ELF-1 (cell line): Measurements from ENCODE around the gene STOML3.

Experiments used
- DNase-seq: peaks from one replicate; pipeline ENCODE4 v3.0.0-alpha.2; 2016; ENCODE audit warnings: low read depth, low spot score

Gene STOML3

GRCh38 chr13:38981096-38981495 is 9.5 kb downstream of the STOML3 start:
- DNase-seq: peak; percentile 46

- no peak for DNase-seq
Measured at GRCh38 chr13:38980750-38981078, 9.9 kb downstream of the STOML3 start.

GRCh38 chr13:38979891-38980749 is 10.5 kb downstream of the STOML3 start:
- peak; percentile 72 for DNase-seq

- no peak for DNase-seq
Measured at GRCh38 chr13:38970380-38971051, 20.1 kb downstream of the STOML3 start.

- DNase-seq: no peak
Measured at GRCh38 chr13:38969187-38969586, 21.4 kb downstream of the STOML3 start.

GRCh38 chr13:38967446-38967845 is 23.2 kb downstream of the STOML3 start:
- DNase-seq: no peak

GRCh38 chr13:38965281-38965680 is 25.4 kb downstream of the STOML3 start:
- DNase-seq: no peak

DNA sequence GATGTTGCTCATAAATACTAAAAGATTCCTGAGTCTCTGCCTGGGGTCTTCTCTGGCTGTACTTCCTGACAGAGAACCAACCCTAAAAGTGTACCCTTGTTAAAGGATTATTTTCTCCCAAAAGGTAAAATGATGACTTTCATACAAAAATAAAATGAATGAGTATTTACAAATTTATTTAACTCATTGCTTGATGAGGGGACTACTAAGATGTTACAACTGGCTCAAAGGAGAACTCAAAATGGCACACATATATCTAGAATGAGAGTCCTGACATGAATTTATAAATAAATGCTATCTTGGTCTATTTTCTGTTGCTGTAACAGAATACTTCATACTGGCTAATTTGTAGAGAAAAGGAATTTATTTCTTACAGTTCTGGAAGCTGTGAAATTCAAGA is 30.5 kb downstream of the STOML3 start:
- no peak for DNase-seq

- no peak for DNase-seq
Measured at GRCh38 chr13:38957794-38958592, 32.6 kb downstream of the STOML3 start.

- no peak for DNase-seq
Measured at GRCh38 chr13:38954844-38955243, 35.8 kb downstream of the STOML3 start.

- DNase-seq: no peak
Measured at GRCh38 chr13:38954291-38954690, 36.3 kb downstream of the STOML3 start.

- DNase-seq: no peak
Measured at GRCh38 chr13:38952827-38953226, 37.8 kb downstream of the STOML3 start.

- no peak for DNase-seq
Measured at GRCh38 chr13:38951525-38952313, 38.9 kb downstream of the STOML3 start.

DNA sequence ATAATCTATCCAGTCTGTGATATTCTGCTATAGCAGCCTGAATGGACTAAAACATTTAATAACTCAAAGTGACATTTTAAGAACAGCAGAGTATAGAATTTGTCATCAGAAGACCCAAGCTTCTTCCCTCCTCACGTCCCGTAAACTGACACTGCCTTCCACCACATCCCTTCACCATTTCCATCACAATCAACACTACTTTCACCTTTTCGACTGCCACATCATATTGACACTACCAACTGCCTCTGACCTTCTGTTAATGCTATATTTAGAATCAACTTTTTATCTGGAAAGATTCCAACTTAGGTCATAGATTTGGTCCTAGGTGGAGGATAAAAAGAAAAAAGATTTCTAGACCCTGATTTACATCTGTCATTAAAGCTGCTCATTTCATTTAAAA is 39.6 kb downstream of the STOML3 start:
- no peak for DNase-seq

GRCh38 chr13:38947054-38947453 is 43.6 kb downstream of the STOML3 start:
- no peak for DNase-seq

GRCh38 chr13:38944219-38944618 is 46.4 kb downstream of the STOML3 start:
- no peak for DNase-seq

DNA sequence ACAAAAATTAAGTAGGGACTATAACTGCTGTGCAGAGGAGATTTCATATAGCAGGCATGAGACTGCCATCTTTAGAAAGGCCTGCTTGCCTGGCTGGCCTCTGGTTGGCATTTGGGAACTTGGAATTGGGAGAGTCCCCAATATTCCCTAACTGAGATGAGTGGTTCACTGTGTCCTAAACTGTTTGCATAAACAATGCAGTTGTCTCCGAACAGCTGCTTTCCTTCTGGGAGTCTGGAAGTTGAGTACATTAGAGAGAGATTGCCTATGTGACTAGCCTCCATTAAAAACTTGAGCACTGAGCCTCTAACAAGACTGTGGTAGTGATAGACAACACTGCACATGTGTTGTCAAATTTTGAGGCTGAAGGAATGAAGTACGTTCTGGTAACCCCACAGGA is 47.4 kb downstream of the STOML3 start:
- no peak for DNase-seq

- no peak for DNase-seq
Measured at GRCh38 chr13:38941353-38941945, 49.2 kb downstream of the STOML3 start.

GRCh38 chr13:38933786-38934185 is 56.8 kb downstream of the STOML3 start:
- no peak for DNase-seq

DNA sequence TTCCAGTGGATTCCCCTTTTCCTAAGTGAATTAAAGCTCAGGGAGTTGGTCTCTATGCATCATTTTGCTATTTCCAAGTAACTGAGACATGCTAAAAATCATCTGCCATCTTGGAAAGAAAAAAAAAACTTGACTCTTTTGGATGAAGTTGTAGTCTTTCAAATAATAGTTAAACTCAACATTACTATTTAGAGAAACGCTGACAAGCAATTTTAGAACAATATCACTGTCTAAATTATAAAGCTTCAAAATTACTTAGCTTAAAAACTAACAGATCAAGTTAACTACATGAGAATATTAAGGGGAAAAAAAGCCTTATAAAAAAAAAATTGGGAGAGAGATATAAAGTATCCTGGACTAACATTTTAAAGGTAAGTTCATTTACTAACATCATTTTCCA is 68.5 kb downstream of the STOML3 start:
- DNase-seq: no peak

- DNase-seq: no peak
Measured at GRCh38 chr13:38921081-38921480, 69.5 kb downstream of the STOML3 start.
